GM12865 (cell line): ENCODE results near the gene RAB11FIP4.

Experiments
- DNase-seq: peaks from one replicate; pipeline ENCODE4 v3.0.0; 2010; ENCODE audit warnings: low read depth
- H3K4me3 ChIP-seq: 2 replicates; pipeline ENCODE4 v1.5.1; 2011; ENCODE audit warnings: mild to moderate bottlenecking, low read depth, low read length, control low read depth
- TF ChIP-seq, protein P1 (sequence below): IDR thresholded peaks from 2 replicates; pipeline ENCODE4 v1.5.1; 2011; ENCODE audit warnings: low read length, control low read depth, low read depth, inconsistent platforms; ENCODE audit not compliant: insufficient read depth; ENCODE audit errors: missing control alignments

RAB11FIP4 gene

DNA sequence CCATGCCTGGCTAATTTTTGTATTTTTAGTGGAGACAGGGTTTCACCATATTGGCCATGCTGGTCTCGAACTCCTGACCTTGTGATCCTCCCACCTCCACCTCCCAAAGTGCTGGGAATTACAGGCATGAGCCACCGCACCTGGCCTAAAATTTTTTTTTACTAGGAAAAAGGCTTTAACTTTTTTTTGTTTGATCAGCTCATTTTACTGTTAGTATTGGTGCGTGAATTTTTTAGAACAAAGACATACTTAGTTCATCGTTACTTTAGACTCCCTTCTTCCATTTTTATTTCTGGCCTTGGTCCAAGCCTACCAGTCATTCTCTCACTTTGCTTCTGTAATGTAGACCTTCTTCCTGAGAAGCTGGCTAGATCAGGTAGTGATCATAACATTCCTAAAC, 25.4 kb upstream of the RAB11FIP4 start:
- no peak for DNase-seq
- no peak overlapping the region for H3K4me3 ChIP-seq
- TF ChIP-seq, protein P1, sequence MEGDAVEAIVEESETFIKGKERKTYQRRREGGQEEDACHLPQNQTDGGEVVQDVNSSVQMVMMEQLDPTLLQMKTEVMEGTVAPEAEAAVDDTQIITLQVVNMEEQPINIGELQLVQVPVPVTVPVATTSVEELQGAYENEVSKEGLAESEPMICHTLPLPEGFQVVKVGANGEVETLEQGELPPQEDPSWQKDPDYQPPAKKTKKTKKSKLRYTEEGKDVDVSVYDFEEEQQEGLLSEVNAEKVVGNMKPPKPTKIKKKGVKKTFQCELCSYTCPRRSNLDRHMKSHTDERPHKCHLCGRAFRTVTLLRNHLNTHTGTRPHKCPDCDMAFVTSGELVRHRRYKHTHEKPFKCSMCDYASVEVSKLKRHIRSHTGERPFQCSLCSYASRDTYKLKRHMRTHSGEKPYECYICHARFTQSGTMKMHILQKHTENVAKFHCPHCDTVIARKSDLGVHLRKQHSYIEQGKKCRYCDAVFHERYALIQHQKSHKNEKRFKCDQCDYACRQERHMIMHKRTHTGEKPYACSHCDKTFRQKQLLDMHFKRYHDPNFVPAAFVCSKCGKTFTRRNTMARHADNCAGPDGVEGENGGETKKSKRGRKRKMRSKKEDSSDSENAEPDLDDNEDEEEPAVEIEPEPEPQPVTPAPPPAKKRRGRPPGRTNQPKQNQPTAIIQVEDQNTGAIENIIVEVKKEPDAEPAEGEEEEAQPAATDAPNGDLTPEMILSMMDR: no peak

DNA sequence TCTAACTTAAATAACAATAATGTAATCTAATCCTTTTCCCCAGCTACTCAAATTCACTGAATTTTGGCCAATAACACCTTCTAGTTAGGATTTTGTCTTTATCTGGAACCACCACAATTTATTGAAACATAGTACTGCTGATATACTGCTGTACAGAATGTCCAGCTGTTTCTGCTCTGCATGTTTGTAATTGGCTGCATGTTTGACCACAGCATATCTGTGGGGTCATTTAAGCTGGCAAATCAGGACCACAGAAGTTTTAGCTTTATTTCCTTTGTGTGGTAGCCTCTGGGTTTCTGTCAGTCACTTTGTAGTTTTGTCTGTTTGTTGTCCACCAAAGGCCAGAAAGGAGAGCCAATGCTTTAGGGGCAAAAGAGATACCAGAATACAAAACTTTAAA, 22.2 kb upstream of the RAB11FIP4 start:
- H3K4me3 ChIP-seq: no peak overlapping the region
- TF ChIP-seq, protein P1: no peak
- DNase-seq: no peak

DNA sequence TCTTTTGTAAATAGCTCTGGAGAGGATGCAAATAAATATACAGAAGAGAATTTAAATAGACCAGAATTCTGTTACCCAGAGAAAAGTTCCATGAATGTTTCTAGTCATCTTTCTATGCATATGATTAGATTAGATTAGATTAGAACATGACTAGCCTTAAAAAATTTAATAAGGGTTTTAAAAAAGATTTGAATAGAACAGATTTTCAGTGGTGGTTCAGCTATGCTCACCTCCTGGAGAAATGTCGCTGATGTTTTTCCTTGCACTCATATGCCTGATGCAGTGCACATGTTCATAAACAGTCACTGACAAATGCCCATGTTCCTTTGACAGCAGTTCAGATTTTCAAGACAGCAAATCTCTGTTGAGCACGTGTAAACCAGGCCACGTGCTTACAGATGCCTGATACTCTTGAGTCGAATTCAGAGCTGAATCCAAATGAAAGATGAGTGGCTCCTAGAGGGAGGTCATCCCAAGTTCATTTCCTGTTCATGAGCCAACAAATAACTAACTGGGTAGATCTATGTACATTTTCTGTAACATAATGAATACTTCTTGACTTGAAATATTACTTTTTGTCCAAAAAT, 19.9 kb upstream of the RAB11FIP4 start:
- TF ChIP-seq, protein P1: no peak
- H3K4me3 ChIP-seq: no peak overlapping the region
- peak; percentile 40 for DNase-seq

DNA sequence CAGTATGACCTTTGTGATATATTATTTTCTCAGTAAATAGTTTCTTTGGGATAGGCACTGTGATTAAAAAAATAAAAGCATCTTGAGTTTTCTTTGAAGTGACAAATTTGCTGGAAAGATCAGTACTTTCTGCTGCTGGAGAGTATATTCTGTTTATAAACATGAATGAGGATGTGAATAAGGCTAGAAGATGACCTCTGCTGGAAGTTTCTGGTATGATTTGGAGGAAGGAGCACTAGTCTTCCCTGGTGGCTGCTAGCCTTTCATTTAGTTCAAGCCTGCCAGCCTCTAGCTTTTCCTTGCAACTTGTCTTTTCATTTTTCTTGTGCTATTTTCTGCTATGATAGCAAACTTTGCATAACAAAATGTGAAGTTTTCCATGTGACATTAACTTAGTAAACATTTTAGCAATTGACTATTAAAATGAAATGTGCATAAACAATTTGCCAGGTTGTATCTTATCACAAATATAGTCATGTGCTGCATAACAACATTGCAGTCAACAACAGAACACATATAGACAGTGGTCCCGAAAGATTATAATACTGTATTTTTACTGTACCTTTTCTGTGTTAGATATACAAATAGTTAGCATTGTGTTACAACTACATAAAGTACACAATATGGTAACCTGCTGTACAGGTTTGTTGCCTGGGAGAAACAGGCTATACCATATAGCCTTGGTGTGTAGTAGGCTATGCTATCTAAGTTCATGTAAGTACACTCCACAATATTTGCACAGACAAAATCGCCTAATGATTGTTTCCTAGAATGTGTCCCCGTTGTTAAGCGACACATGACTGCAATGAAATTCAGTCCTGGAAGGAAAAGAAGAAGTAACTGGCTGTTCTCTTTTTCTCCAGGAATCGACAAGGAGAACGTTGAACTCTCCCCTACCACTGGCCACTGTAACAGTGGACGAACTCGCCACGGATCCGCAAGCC, 18.1 kb upstream of the RAB11FIP4 start:
- TF ChIP-seq, protein P1: peak; percentile 61
- peak; percentile 70 for DNase-seq
- no peak overlapping the region for H3K4me3 ChIP-seq

DNA sequence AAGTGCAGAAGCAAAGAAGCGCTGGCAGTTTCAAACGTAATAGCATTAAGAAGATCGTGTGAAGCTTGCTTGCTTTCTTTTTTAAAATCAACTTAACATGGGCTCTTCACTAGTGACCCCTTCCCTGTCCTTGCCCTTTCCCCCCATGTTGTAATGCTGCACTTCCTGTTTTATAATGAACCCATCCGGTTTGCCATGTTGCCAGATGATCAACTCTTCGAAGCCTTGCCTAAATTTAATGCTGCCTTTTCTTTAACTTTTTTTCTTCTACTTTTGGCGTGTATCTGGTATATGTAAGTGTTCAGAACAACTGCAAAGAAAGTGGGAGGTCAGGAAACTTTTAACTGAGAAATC, 17.4 kb upstream of the RAB11FIP4 start:
- no peak for DNase-seq
- TF ChIP-seq, protein P1: no peak
- H3K4me3 ChIP-seq: no peak overlapping the region

DNA sequence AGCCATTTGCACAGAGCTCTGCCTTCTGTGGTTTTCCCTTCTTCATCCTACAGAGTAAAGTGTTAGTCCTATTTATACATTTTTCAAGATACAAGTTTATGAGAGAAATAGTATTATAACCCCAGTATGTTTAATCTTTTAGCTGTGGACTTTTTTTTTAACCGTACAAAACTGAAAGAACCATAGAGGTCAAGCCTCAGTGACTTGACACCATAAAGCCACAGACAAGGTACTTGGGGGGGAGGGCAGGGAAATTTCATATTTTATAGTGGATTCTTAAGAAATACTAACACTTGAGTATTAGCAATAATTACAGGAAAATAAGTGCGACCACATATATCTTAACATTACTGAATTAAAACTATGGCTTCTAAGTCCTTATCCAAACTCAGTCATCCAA, 17.0 kb upstream of the RAB11FIP4 start:
- DNase-seq: peak; percentile 20
- H3K4me3 ChIP-seq: no peak overlapping the region
- TF ChIP-seq, protein P1: no peak
